Sigmoid colon (tissue), 4 donors: ENCODE measurements around the gene MRPL48.

ENCODE experiments used
- EP300 ChIP-seq, 4 donors: sonication (generic); formaldehyde crosslinking; IDR thresholded peaks; one replicate each; pipeline ENCODE4 v1.6.1; 2017; ENCODE audit warnings: antibody characterized with exemption in 4 of 4
- POLR2AphosphoS5 ChIP-seq, 4 donors: sonication (generic); formaldehyde crosslinking; IDR thresholded peaks; one replicate each; pipeline ENCODE4 v1.6.1; 2017; ENCODE audit warnings: antibody characterized with exemption in 4 of 4
- TF ChIP-seq, protein P1 (sequence below), 4 experiments: fragments of 450-650 bp in 3 of 4; fragments of 200-600 bp in 1 of 4; IDR thresholded peaks; one replicate each; pipeline ENCODE4 v1.5.1; 2016 to 2019; ENCODE audit warnings: antibody characterized with exemption in 4 of 4, mild to moderate bottlenecking in 3 of 4, moderate library complexity in 2 of 4

DNA sequence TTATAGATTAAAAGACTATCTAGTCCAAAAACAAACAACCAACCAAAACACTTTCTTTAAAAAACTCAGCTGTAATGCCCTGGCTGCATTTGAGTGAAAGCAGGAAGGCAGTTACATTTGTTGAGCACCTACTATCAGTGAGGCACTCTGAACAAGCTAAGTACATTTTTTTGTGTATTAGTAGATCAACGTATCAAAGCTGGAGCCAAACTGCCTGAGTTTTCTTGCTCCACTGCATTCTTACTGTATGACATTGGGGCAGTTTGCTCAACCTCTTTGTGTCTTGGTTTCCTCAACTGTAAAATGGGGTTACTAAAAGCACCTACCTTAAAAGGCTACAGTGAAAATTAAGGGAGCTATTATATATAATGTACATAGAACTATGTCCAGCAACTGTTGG, 67.0 kb downstream of the MRPL48 start:
- TF ChIP-seq EP300 (IDR thresholded peaks at IDR 0.05): no peak
- TF ChIP-seq, protein P1, sequence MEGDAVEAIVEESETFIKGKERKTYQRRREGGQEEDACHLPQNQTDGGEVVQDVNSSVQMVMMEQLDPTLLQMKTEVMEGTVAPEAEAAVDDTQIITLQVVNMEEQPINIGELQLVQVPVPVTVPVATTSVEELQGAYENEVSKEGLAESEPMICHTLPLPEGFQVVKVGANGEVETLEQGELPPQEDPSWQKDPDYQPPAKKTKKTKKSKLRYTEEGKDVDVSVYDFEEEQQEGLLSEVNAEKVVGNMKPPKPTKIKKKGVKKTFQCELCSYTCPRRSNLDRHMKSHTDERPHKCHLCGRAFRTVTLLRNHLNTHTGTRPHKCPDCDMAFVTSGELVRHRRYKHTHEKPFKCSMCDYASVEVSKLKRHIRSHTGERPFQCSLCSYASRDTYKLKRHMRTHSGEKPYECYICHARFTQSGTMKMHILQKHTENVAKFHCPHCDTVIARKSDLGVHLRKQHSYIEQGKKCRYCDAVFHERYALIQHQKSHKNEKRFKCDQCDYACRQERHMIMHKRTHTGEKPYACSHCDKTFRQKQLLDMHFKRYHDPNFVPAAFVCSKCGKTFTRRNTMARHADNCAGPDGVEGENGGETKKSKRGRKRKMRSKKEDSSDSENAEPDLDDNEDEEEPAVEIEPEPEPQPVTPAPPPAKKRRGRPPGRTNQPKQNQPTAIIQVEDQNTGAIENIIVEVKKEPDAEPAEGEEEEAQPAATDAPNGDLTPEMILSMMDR (IDR thresholded peaks at IDR 0.05): no peak
- no peak for TF ChIP-seq POLR2AphosphoS5 (IDR thresholded peaks at IDR 0.05)
